Activated T-helper 17 cell treated with anti-CD3 and anti-CD28 coated beads, Interleukin-2, amount 50 U/mL, for 72 hours (primary cell): ENCODE results near the gene PLAAT4. TPM values are rescaled to one million over a fixed set of nuclear protein-coding genes. Genes with fewer than 3 reads are reported as not detected.

Experiments
- ATAC-seq: fragments of 150-1000 bp; cut with Tn5 transposase; replicated peaks from 2 replicates; pipeline ENCODE4 v1.10.0; 2021; ENCODE audit warnings: mild to moderate bottlenecking, moderate library complexity
- H3K27ac Mint-ChIP-seq: one replicate; pipeline ENCODE4 v1.8.0; 2022; ENCODE audit warnings: mixed read lengths
- H3K27me3 Mint-ChIP-seq: one replicate; pipeline ENCODE4 v1.8.0; 2022; ENCODE audit warnings: mixed read lengths
- H3K36me3 Mint-ChIP-seq: one replicate; pipeline ENCODE4 v1.8.0; 2022; ENCODE audit warnings: low read depth, mild to moderate bottlenecking, mixed read lengths
- H3K4me1 Mint-ChIP-seq: one replicate; pipeline ENCODE4 v1.8.0; 2022; ENCODE audit warnings: mixed read lengths
- H3K4me3 Mint-ChIP-seq: one replicate; pipeline ENCODE4 v1.8.0; 2022; ENCODE audit warnings: mild to moderate bottlenecking, mixed read lengths
- H3K9me3 Mint-ChIP-seq: one replicate; pipeline ENCODE4 v1.8.0; 2022; ENCODE audit warnings: mixed read lengths
- total RNA-seq, 2 donors: library from RNA; stranded (reverse); gene quantifications; one replicate each; pipeline ENCODE4 v1.2.3, GENCODE V29; 2022

Gene PLAAT4
- total RNA-seq, result 10 to 100 TPM; 20.7 to 22.1 TPM

GRCh38 chr11:63536669-63537292, at the start of gene PLAAT4:
Gene PLAAT4 (plus strand): TSS chr11:63536808. CDS start chr11:63536869, 61 bp downstream.
- Mint-ChIP-seq H3K4me1 (peaks cover 41% of the 10 kb centered on the region), H3K9me3 (no peaks in the 10 kb centered on the region), H3K4me3 (peak within 1 kb of the TSS; percentile 81), H3K27ac (peak within 1 kb of the TSS; percentile 81), H3K27me3 (no peaks in the 10 kb centered on the region), H3K36me3 (no peaks in the 10 kb centered on the region)
- ATAC-seq, result peak; percentile 43

- no peaks in the 10 kb centered on the region for H3K9me3 Mint-ChIP-seq
- no peak overlapping the region for H3K27ac Mint-ChIP-seq
- no peak overlapping the region for H3K4me3 Mint-ChIP-seq
- no peaks in the 10 kb centered on the region for H3K4me1 Mint-ChIP-seq
- H3K36me3 Mint-ChIP-seq, result no peaks in the 10 kb centered on the region
- ATAC-seq, result no peak
- peaks cover 33% of the 10 kb centered on the region for H3K27me3 Mint-ChIP-seq
Observed at GRCh38 chr11:63488789-63489188, 47.8 kb upstream of the PLAAT4 start.

GRCh38 chr11:63489879-63490278, 46.7 kb upstream of the PLAAT4 start:
- peaks cover 40% of the 10 kb centered on the region for H3K27me3 Mint-ChIP-seq
- no peaks in the 10 kb centered on the region for H3K36me3 Mint-ChIP-seq
- H3K4me1 Mint-ChIP-seq, result no peaks in the 10 kb centered on the region
- H3K9me3 Mint-ChIP-seq, result no peaks in the 10 kb centered on the region
- ATAC-seq, result no peak
- H3K27ac Mint-ChIP-seq, result no peak overlapping the region
- no peak overlapping the region for H3K4me3 Mint-ChIP-seq

- H3K9me3 Mint-ChIP-seq, result no peaks in the 10 kb centered on the region
- H3K4me1 Mint-ChIP-seq, result no peaks in the 10 kb centered on the region
- no peaks in the 10 kb centered on the region for H3K36me3 Mint-ChIP-seq
- H3K4me3 Mint-ChIP-seq, result peak within 1 kb of the TSS; percentile 61
- H3K27me3 Mint-ChIP-seq, result peaks cover 40% of the 10 kb centered on the region
- no peak within 1 kb of the TSS for H3K27ac Mint-ChIP-seq
- no peak for ATAC-seq
Observed at GRCh38 chr11:63490551-63491239, 45.9 kb upstream of the PLAAT4 start, which contains the start of gene PLAAT5. Gene PLAAT5 (minus strand): TSS chr11:63491167. CDS start chr11:63491034, 133 bp downstream.

- Mint-ChIP-seq H3K4me1 (no peaks in the 10 kb centered on the region), H3K36me3 (no peaks in the 10 kb centered on the region), H3K27me3 (peaks cover 42% of the 10 kb centered on the region), H3K4me3 (peak overlapping the region; percentile 61), H3K27ac (no peak overlapping the region), H3K9me3 (no peaks in the 10 kb centered on the region)
- no peak for ATAC-seq
Observed at GRCh38 chr11:63491240-63491587, 45.4 kb upstream of the PLAAT4 start.

GRCh38 chr11:63491636-63492372, 44.8 kb upstream of the PLAAT4 start:
- Mint-ChIP-seq H3K36me3 (no peaks in the 10 kb centered on the region), H3K4me1 (no peaks in the 10 kb centered on the region), H3K27ac (no peak overlapping the region), H3K9me3 (no peaks in the 10 kb centered on the region), H3K4me3 (peak overlapping the region; percentile 61), H3K27me3 (peaks cover 44% of the 10 kb centered on the region)
- peak; percentile 38 for ATAC-seq

GRCh38 chr11:63492441-63492840, 44.2 kb upstream of the PLAAT4 start:
- H3K36me3 Mint-ChIP-seq, result no peaks in the 10 kb centered on the region
- H3K9me3 Mint-ChIP-seq, result no peaks in the 10 kb centered on the region
- peak overlapping the region; percentile 61 for H3K4me3 Mint-ChIP-seq
- no peaks in the 10 kb centered on the region for H3K4me1 Mint-ChIP-seq
- no peak overlapping the region for H3K27ac Mint-ChIP-seq
- peaks cover 47% of the 10 kb centered on the region for H3K27me3 Mint-ChIP-seq
- ATAC-seq, result no peak

- no peak overlapping the region for H3K4me3 Mint-ChIP-seq
- H3K27me3 Mint-ChIP-seq, result peaks cover 53% of the 10 kb centered on the region
- no peak for ATAC-seq
- H3K4me1 Mint-ChIP-seq, result no peaks in the 10 kb centered on the region
- H3K27ac Mint-ChIP-seq, result no peak overlapping the region
- no peaks in the 10 kb centered on the region for H3K9me3 Mint-ChIP-seq
- no peaks in the 10 kb centered on the region for H3K36me3 Mint-ChIP-seq
Observed at GRCh38 chr11:63493127-63493526, 43.5 kb upstream of the PLAAT4 start.

GRCh38 chr11:63494975-63495374, 41.6 kb upstream of the PLAAT4 start:
- no peak overlapping the region for H3K27ac Mint-ChIP-seq
- H3K4me3 Mint-ChIP-seq, result no peak overlapping the region
- no peaks in the 10 kb centered on the region for H3K9me3 Mint-ChIP-seq
- ATAC-seq, result no peak
- H3K36me3 Mint-ChIP-seq, result no peaks in the 10 kb centered on the region
- H3K4me1 Mint-ChIP-seq, result no peaks in the 10 kb centered on the region
- peaks cover 49% of the 10 kb centered on the region for H3K27me3 Mint-ChIP-seq

GRCh38 chr11:63499874-63500273, 36.7 kb upstream of the PLAAT4 start:
- H3K9me3 Mint-ChIP-seq, result peaks cover 6% of the 10 kb centered on the region
- no peak for ATAC-seq
- no peaks in the 10 kb centered on the region for H3K4me1 Mint-ChIP-seq
- H3K4me3 Mint-ChIP-seq, result no peak overlapping the region
- H3K36me3 Mint-ChIP-seq, result no peaks in the 10 kb centered on the region
- H3K27ac Mint-ChIP-seq, result no peak overlapping the region
- H3K27me3 Mint-ChIP-seq, result peaks cover 12% of the 10 kb centered on the region

GRCh38 chr11:63501236-63501635, 35.4 kb upstream of the PLAAT4 start:
- peaks cover 6% of the 10 kb centered on the region for H3K9me3 Mint-ChIP-seq
- no peaks in the 10 kb centered on the region for H3K36me3 Mint-ChIP-seq
- no peak overlapping the region for H3K4me3 Mint-ChIP-seq
- no peaks in the 10 kb centered on the region for H3K4me1 Mint-ChIP-seq
- peaks cover 11% of the 10 kb centered on the region for H3K27me3 Mint-ChIP-seq
- no peak overlapping the region for H3K27ac Mint-ChIP-seq
- no peak for ATAC-seq

GRCh38 chr11:63502252-63502820, 34.3 kb upstream of the PLAAT4 start:
- ATAC-seq, result no peak
- peaks cover 6% of the 10 kb centered on the region for H3K9me3 Mint-ChIP-seq
- peaks cover 5% of the 10 kb centered on the region for H3K27me3 Mint-ChIP-seq
- H3K4me1 Mint-ChIP-seq, result no peaks in the 10 kb centered on the region
- H3K36me3 Mint-ChIP-seq, result no peaks in the 10 kb centered on the region
- H3K4me3 Mint-ChIP-seq, result no peak overlapping the region
- H3K27ac Mint-ChIP-seq, result no peak overlapping the region

GRCh38 chr11:63503492-63503891, 33.1 kb upstream of the PLAAT4 start:
- no peak for ATAC-seq
- Mint-ChIP-seq H3K27ac (no peak overlapping the region), H3K4me1 (no peaks in the 10 kb centered on the region), H3K36me3 (no peaks in the 10 kb centered on the region), H3K4me3 (no peak overlapping the region), H3K27me3 (no peaks in the 10 kb centered on the region), H3K9me3 (peaks cover 6% of the 10 kb centered on the region)

GRCh38 chr11:63504054-63504453, 32.6 kb upstream of the PLAAT4 start:
- Mint-ChIP-seq H3K27ac (no peak overlapping the region), H3K36me3 (no peaks in the 10 kb centered on the region), H3K27me3 (no peaks in the 10 kb centered on the region), H3K4me3 (no peak overlapping the region), H3K4me1 (no peaks in the 10 kb centered on the region), H3K9me3 (peaks cover 6% of the 10 kb centered on the region)
- no peak for ATAC-seq
